GM12801 (cell line): ENCODE results near the gene OSBPL2.

Experiments used
- TF ChIP-seq, protein P1 (sequence below): IDR thresholded peaks from one replicate; pipeline ENCODE4 v1.5.1; 2011; ENCODE audit warnings: control low read depth; ENCODE audit not compliant: insufficient read length; ENCODE audit errors: extremely low read depth

Gene OSBPL2

DNA sequence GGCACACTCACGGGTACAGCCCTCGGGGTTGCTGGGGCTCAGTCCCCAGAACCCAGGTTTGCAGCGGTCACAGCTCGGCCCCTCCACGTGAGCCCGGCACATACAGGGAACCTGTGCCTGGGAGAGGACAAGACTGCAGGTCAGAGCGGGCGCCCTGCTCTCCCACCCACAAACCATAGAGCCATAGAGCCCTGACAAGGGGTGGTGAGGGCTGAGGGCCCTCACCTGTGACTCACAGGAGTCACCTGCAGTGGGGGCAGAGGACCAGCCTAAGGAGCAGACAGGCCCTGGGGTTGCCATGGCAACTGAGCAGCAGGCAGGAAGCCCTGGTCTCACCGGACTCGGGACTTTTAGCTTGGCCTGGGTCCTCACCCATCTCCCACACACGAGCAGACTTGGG, 98.0 kb downstream of the OSBPL2 start:
- TF ChIP-seq, protein P1, sequence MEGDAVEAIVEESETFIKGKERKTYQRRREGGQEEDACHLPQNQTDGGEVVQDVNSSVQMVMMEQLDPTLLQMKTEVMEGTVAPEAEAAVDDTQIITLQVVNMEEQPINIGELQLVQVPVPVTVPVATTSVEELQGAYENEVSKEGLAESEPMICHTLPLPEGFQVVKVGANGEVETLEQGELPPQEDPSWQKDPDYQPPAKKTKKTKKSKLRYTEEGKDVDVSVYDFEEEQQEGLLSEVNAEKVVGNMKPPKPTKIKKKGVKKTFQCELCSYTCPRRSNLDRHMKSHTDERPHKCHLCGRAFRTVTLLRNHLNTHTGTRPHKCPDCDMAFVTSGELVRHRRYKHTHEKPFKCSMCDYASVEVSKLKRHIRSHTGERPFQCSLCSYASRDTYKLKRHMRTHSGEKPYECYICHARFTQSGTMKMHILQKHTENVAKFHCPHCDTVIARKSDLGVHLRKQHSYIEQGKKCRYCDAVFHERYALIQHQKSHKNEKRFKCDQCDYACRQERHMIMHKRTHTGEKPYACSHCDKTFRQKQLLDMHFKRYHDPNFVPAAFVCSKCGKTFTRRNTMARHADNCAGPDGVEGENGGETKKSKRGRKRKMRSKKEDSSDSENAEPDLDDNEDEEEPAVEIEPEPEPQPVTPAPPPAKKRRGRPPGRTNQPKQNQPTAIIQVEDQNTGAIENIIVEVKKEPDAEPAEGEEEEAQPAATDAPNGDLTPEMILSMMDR: no peak

- TF ChIP-seq, protein P1: no peak
Observed at GRCh38 chr20:62336775-62337557, 98.6 kb downstream of the OSBPL2 start.

DNA sequence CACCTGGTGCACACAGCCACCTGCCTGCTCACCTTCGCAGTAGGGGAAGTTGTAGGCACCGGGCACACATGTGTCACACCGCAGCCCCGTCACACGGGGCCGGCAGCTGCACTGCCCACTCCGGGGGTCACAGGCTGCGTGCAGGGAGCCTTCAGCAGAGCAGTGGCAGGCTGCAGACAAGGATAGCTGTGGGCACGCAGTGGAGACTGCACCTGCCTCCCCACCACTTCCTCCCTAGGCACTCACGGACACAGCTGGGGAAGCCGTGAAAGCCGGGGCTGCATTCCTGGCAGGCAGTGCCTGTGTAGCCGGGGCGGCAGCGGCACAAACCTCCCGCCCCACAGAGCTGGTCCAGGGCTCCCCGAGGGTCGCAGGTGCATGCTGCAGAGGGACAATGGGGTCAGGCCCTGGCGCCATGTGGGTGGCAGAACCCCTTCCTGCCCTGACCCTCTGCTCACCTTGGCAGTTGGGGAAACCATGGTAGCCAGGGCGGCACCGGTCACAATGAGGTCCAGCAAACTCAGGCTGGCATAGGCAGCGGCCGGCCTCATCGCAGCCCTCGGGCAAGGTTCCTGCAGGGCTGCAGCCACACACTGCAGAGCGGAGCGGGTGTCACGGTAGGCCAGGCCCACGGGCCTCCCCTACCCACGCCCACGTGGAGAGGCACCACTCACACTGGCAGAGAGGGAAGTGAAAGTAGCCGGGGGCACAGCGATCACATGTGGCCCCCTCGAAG, 99.4 kb downstream of the OSBPL2 start:
- TF ChIP-seq, protein P1: no peak

- TF ChIP-seq, protein P1: no peak
Observed at GRCh38 chr20:62338294-62338620, 99.9 kb downstream of the OSBPL2 start.

DNA sequence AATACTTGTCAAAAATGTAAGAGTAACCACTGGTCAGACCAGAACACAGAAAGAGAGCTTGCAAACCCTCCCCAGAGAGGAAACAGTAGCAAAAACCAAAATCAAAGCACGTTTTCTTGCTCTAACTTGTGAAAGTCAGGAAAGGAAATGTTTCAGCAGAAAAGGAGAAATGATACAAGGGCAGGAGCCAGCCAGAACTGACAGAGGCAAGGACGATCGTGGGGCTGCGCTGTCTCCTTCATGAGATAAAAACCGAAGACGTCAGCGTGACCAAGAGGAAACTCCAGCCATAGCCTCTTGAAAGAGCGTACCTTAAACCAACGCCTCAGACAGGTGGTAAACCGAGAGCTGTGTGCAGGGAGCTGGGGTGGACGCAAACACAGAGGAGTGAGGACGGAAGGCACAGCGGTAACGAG, 101.3 kb downstream of the OSBPL2 start:
- TF ChIP-seq, protein P1: no peak

DNA sequence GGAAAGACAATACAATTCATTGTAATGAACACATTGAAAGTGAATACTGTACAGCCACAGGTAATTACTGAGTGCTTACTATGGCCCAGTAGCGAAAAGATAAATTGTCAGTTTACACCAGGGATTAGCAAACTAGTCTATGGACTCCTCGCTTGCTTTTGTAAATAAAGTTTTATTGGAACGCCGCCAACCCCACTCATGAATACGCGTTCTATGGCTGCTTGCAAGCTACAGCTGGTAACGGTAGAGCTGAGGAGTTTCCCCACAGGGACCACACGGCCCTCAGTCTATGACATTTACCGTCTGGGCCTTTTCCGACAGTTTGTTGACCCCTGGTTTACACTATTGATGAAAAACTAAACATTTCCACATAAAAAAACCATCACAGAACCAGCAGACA, 104.6 kb downstream of the OSBPL2 start:
- TF ChIP-seq, protein P1: no peak

DNA sequence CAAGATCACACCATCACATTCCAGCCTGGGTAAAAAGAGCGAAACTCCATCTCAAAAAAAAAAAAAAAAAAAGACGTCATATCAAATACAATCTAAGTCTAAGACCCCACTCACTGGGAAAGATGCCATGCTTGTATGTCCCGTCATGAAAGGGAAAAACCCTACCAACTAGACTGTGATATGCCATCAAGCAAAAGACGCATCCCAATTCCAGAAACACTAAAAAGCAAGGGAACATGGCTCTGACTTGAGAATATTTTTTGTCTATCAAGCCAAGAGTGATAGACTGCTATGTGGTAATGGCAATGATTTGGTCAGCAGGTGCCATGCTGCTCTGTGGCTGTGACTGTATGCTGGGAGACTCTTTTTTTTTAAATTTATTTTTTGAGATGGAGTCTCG, 105.8 kb downstream of the OSBPL2 start:
- TF ChIP-seq, protein P1: no peak
